ENCODE measurements around the gene CREB5. TPM values are rescaled to one million over a fixed set of nuclear protein-coding genes. Genes with fewer than 3 reads are reported as not detected.

The CREB5 gene
- total RNA-seq, 1 experiment from 2014 or later: 1.3 TPM

DNA sequence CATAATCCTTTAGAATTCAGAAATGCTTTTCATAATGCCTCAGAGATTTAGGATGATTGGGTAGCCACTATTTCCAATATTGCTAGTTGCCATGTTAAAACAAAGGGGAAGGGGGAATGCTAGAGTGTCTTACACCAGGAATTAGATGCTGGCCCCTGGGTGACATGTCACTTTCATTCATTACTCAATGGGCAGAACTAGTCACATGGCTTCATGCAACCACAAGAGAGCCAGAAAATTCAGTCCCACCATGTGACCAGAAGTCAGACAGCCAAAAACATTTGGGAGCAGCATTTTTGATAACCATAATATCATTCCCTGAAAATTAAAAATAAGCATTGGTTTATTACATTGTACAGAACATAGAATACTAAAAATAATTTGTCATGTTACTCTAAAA, 81.2 kb downstream of the CREB5 start:
- ATAC-seq (no peak), DNase-seq (ENCODE audit: low spot score) (no peak)
- Mint-ChIP-seq H3K27me3 (ENCODE audit: low read depth) (no peaks in the 10 kb centered on the region), H3K36me3 (no peaks in the 10 kb centered on the region), H3K27ac (no peak overlapping the region), H3K4me3 (no peak overlapping the region), H3K9me3 (no peaks in the 10 kb centered on the region), H3K4me1 (peaks cover 9% of the 10 kb centered on the region)
- ChIA-PET POLR2A (no interaction called here), CTCF (no interaction called here)
- TF ChIP-seq CREB1 (CRISPR knock-in tag; IDR thresholded peaks at IDR 0.05): no peak
- no peak for TF ChIP-seq ZNF263 (CRISPR knock-in tag; IDR thresholded peaks at IDR 0.05; ENCODE audit: low read depth)

DNA sequence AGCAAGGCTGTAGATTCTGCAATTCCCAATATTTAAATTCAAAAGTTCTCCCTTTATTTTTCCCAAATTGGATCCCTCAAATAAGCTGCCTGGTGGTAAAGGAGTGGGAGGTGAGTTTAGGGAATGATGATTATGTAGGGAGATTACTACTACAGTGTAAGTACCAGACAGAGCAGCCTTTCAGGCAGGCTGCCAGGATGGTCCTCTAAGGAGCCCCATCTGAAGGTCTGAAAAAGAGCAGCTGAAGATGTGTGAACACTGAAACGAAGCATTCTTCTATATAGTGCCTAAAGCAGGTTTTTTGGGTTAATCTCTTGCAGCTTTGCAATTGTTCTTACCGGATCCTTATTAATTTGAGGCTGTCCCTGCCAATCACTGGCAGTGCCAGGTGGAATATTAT, 84.7 kb downstream of the CREB5 start:
- CTCF ChIA-PET: no interaction called here
- no peak overlapping the region for H3K4me3 Mint-ChIP-seq

More for the DNA sequence above, 84.7 kb downstream of the CREB5 start:
- TF ChIP-seq USF1 (CRISPR knock-in tag; IDR thresholded peaks at IDR 0.05) (no peak), NR2C2 (CRISPR knock-in tag; IDR thresholded peaks at IDR 0.05) (no peak), CBFB (CRISPR knock-in tag; IDR thresholded peaks at IDR 0.05; ENCODE audit: low read depth) (no peak), ZBTB21 (CRISPR knock-in tag; IDR thresholded peaks at IDR 0.05; ENCODE audit: borderline replicate concordance) (no peak), NFE2L1 (CRISPR knock-in tag; IDR thresholded peaks at IDR 0.05) (no peak), ATF6 (CRISPR knock-in tag; IDR thresholded peaks at IDR 0.05) (no peak), ZNF425 (CRISPR knock-in tag; conservative IDR thresholded peaks at IDR 0.05) (no peak), SMAD3 (CRISPR knock-in tag; IDR thresholded peaks at IDR 0.05; ENCODE audit: borderline replicate concordance) (no peak)
- TF ChIP-seq, protein P1, sequence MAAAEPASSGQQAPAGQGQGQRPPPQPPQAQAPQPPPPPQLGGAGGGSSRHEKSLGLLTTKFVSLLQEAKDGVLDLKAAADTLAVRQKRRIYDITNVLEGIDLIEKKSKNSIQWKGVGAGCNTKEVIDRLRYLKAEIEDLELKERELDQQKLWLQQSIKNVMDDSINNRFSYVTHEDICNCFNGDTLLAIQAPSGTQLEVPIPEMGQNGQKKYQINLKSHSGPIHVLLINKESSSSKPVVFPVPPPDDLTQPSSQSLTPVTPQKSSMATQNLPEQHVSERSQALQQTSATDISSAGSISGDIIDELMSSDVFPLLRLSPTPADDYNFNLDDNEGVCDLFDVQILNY (CRISPR knock-in tag; IDR thresholded peaks at IDR 0.05): no peak
- TF ChIP-seq, protein P2, sequence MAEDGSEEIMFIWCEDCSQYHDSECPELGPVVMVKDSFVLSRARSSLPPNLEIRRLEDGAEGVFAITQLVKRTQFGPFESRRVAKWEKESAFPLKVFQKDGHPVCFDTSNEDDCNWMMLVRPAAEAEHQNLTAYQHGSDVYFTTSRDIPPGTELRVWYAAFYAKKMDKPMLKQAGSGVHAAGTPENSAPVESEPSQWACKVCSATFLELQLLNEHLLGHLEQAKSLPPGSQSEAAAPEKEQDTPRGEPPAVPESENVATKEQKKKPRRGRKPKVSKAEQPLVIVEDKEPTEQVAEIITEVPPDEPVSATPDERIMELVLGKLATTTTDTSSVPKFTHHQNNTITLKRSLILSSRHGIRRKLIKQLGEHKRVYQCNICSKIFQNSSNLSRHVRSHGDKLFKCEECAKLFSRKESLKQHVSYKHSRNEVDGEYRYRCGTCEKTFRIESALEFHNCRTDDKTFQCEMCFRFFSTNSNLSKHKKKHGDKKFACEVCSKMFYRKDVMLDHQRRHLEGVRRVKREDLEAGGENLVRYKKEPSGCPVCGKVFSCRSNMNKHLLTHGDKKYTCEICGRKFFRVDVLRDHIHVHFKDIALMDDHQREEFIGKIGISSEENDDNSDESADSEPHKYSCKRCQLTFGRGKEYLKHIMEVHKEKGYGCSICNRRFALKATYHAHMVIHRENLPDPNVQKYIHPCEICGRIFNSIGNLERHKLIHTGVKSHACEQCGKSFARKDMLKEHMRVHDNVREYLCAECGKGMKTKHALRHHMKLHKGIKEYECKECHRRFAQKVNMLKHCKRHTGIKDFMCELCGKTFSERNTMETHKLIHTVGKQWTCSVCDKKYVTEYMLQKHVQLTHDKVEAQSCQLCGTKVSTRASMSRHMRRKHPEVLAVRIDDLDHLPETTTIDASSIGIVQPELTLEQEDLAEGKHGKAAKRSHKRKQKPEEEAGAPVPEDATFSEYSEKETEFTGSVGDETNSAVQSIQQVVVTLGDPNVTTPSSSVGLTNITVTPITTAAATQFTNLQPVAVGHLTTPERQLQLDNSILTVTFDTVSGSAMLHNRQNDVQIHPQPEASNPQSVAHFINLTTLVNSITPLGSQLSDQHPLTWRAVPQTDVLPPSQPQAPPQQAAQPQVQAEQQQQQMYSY (CRISPR knock-in tag; IDR thresholded peaks at IDR 0.05): no peak
- DNase-seq (ENCODE audit: low spot score) (no peak), ATAC-seq (no peak)
- H3K27me3 Mint-ChIP-seq (ENCODE audit: low read depth): no peaks in the 10 kb centered on the region
- peaks cover 4% of the 10 kb centered on the region for H3K4me1 Mint-ChIP-seq
- H3K27ac Mint-ChIP-seq: no peak overlapping the region
- H3K9me3 Mint-ChIP-seq: no peaks in the 10 kb centered on the region
- no peaks in the 10 kb centered on the region for H3K36me3 Mint-ChIP-seq
- POLR2A ChIA-PET: no interaction called here
